ENCODE measurements around the gene HOXC4.

DNA sequence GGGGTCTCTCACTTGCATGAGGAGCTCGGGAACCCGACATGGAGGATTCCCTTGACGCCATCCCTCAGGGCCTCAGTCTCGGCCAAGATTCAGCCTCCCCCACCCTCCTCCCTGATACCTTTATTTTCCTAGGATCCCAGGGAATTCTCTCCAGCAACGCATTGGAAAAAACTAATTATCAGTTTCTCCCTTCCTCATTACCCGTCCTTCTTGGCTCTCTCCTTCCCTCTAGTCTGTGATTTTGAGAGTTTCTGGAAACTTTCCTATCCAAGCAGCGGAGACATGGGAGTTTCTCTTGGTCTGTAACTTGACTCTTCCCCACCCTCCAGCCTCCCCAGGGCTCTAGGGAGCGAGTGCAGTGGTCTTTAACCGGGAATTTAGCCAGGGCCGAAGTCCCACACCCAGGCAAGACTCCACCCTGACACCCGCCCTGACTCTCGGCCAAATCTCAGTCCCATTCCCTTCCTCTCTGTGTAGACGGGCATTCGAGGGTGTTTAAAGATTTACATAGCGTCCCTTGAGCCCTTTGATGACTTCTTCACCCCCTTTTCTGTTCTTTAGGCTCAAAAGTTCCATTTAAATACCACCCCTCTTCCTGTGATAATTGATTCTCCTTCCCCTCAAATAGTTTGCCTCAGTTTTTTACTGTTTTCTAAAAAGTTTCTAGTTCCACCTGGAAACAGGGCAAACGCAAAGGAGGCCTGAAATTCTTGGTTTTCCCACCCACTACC is 14.1 kb upstream of the HOXC4 start:
- TF ChIP-seq, protein P1, sequence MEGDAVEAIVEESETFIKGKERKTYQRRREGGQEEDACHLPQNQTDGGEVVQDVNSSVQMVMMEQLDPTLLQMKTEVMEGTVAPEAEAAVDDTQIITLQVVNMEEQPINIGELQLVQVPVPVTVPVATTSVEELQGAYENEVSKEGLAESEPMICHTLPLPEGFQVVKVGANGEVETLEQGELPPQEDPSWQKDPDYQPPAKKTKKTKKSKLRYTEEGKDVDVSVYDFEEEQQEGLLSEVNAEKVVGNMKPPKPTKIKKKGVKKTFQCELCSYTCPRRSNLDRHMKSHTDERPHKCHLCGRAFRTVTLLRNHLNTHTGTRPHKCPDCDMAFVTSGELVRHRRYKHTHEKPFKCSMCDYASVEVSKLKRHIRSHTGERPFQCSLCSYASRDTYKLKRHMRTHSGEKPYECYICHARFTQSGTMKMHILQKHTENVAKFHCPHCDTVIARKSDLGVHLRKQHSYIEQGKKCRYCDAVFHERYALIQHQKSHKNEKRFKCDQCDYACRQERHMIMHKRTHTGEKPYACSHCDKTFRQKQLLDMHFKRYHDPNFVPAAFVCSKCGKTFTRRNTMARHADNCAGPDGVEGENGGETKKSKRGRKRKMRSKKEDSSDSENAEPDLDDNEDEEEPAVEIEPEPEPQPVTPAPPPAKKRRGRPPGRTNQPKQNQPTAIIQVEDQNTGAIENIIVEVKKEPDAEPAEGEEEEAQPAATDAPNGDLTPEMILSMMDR (IDR thresholded peaks at IDR 0.05; ENCODE audit: extremely low read depth in 1 of 2, insufficient read depth in 1 of 2, low read depth in 1 of 2, low read length in 2 of 2) = no peak
- peak; percentile 21 for TF ChIP-seq EZH2 (IDR thresholded peaks at IDR 0.05; ENCODE audit: borderline replicate concordance, low read depth, low read length, severe bottlenecking)
